Inflammatory macrophage treated with lipopolysaccharide for 4 hours (primary cell): ENCODE data around the gene KRT3.

Experiments
- DNase-seq: peaks from one replicate; pipeline ENCODE4 v3.0.0-alpha.2; 2020

KRT3 gene

DNA sequence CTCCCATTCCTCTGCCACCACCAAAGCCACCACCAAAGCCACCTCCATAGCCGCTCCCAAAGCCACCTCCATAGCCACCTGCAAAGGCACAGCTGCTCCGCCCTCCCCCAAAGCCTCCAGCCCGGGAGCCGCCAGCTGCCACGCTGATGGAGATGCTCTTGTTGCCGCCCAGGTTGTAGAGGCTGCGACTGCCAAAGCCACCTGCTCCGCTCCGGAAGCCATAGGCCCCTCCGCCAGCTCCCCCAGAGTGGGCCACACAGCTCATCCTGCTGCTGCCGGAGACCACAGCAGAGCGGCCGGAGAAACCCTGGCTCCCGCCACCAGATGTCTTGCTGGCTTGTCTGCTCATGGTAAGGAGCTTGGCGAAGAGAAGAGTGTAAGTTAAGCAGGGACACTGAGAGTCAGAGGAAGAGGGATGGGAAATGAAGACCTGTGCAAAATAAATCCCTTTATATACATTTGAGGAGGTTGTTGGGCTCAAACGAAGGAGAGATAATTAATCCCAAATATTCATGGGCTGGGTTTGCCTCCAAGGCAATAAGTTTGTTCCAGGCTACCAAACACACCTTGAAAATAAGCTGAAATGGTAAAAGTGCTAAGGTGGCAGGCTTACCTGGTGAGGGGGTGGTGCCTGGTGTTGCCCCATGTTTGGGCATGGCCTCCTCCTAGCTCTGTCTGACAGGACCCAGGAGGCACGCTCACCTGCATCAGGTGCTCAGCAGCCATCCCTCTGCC, at the start of gene KRT3:
Gene KRT3 (minus strand): TSS at position 424 of the 735 bp plus-strand sequence. CDS start 75 bp downstream, at position 349.
- no peak for DNase-seq

DNA sequence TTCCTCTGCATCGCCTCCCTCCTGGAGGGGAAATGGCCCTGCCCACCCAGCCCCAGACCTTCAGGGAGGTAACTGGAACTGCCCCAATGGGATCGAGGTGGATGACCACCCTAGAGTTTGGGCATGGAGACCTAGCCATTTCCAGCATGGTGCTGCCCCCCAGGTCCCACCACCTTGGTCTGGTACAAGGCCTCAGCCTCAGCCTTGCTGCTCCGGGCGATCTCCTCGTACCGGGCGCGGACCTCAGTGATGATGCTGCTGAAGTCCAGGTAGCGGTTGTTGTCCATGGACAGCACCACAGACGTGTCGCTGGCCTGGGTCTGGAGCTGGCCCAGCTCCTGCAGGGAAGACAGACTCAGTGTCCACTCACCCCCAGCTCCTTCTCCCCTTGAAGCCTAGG, 48.5 kb upstream of the KRT3 start:
- no peak for DNase-seq

GRCh38 chr12:52839436-52840105, 43.7 kb upstream of the KRT3 start:
- no peak for DNase-seq

DNA sequence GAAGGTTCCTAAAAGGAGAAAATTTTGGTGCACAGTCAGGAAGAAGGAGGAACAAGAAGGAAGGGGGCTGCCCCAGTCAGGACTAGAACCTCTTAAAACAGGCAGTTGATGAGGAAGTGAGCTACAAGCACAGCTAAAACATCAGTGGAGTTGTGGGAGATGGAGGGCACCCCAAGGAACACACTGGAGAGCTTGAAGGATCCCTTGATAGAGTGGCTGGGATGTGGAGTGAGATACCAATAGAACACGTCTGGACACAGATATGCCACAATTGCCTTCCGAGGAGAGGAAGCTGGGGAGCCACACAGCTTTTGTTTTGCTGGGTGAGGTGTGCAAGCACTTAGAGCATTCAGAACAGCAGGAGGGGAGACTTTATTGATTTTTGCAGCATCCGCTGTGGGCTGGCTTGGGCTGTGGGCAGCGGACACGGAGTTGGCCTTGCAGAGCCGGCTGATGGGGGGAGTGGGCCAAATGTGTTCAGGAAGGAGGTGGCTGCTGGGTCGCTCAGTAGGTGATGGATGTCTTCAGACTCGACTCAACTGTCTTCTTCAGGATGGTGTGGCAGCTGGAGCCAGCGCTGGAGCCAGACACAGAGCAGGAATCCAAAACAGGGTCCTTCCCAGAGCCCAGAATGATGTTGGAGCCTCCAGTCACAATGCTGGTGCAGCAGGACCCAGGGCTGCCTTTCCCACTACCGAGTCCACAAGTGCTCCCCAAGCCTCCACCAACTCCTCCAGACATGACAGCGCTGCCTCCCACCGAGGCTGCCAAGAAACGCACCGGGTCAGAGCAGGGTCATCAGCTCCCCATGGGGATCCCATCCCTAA, 42.9 kb upstream of the KRT3 start:
- DNase-seq: peak; percentile 77

DNA sequence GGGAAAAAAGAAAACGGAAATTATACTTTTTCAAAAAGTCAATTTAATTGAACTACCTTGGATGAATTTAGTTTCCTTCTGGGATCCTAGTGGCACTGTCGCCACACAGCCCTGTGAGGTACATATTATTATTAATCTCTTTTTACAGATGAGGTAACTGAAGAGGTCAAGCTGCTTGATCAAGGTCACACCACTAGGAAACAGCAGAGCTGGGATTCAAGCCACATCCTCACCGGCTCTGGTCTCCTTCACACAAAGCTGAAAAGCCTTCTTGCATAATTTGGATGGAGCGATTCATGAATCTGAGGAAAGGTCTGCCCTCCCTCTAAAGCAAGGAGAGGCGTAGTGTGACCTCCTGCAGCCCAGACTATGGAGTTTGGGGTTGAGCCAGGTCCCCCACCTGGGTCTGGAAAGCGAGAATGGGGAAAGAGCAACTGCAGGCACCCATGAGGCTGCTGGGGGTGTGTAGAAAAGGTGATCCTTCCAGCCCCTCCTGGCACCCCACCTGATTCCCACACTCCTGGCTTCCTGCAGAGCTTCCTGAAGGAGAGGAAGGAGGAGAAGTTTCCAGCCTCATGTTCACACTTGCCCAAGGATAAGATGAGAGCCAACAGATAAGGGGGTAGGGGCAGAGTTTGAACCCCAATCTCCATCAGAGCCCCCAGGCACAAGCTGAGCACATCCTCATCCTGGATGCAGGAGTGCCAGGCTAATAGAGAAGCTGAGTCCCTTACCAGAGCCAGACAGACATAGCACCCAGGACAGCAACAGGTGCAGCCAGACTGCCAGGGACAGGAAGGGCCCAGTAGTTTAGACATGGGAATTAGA, 42.1 kb upstream of the KRT3 start:
- DNase-seq: no peak

DNA sequence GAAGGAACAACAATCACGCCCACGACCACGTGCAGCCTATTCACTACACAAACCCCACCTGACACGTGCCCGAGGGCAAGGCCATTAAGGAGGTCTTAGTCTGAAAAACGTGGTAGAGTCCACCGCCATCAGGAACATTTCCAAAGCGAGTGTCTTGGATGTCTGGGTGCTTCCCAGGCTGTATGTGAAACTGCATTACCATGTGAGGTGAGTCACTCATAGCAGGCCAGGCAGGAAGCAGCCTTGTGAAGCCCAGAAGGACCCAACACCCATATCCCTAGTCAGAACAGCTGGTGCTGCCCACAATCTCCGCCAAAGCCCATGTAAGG, 41.5 kb upstream of the KRT3 start:
- DNase-seq: peak; percentile 86

DNA sequence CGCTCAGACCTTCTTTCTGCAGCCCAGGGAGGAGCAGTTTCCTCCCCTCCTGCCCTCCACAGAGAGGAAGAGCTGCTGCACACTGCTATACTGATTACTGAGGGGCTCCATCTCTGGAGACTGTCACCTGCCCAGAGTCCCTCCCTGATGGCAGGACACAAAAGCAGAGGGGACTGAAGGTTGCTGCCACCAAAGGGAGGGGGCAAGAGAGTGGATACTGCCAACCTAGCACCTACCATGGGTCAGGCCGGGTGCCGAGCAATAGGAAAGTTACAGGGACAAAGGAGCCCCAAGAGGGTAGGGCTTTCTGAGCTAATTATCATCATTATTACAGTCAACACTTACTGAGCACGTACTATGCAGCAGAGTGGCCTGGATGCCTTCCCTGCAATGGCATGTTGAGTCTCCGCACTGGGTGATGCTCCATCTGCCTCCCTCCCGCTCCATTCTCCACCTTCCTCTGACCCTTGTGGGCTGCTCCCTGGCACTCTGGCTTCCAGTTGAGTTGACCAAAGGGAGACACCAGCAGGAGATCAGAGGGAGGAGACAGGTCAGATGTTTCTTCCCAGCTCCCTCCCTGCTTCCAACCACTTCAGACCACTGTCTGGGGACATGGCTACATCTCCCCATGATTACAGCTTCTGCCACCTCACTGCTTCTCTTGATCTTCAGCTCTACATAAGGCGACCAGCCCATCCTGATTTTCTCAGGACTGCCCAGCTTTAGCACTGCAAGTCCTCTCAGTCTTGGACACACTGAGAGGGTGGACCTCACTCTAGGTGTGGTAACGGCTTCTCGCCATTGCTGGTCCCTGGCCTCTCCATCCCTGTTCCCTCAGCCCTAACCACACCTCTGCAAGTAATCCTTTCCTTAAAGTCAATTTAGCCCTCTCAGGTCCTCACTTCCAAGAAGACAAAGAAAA, 40.8 kb upstream of the KRT3 start:
- no peak for DNase-seq

- peak; percentile 91 for DNase-seq
These were observed 40.1 kb upstream of the KRT3 start for GRCh38 chr12:52836042-52836466.

GRCh38 chr12:52835271-52836041, 39.5 kb upstream of the KRT3 start:
- no peak for DNase-seq

- DNase-seq: no peak
These were observed 38.7 kb upstream of the KRT3 start for GRCh38 chr12:52834727-52835001.

- no peak for DNase-seq
These were observed 38.2 kb upstream of the KRT3 start, which contains the start of gene KRT79 for GRCh38 chr12:52833922-52834726. Gene KRT79, minus strand, starts transcription at chr12:52834311. Its CDS starts 51 bp downstream, at chr12:52834260.

DNA sequence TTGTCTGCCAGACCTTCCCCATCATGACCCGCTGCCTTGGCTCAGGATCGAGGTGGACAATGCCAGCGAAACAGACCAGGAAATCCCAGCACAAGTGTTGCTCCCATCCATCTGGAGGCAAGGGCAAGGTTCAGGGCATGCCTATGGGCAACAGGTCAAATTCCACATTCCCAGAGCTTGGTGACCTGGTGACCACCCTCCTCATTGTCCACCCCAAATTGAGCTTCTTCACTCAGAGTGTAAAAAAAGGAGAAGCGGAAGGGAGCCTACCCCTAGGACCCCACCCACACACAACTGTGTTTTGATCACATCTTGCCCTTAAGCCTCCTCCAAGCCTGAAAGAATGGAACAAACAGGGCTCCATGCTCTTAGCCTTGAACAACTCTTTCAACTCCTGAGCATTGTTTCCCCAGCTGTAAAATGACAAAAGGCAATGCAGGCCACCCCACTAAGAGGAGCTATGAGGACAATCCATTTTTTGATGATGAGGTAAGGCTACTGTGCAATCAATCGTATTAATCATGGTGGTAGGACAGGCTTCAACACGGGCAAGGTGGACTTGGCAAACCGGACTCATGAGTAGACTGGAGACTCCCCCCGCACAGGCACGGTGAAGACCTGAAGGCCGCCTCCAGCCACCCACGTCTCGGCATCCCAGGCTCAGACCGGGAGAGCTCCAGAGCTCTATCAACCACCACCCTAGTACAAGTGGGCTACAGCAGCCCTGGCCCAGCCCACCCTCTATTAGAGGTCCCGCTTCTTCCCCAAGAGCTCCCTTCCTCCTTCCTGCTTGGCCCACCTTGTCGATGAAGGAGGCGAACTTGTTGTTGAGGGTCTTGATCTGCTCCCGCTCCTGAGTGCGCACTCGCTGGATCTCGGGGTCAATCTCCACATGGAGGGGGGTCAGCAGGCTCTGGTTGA, 37.3 kb upstream of the KRT3 start:
- peak; percentile 68 for DNase-seq

- DNase-seq: no peak
These were observed 36.5 kb upstream of the KRT3 start for GRCh38 chr12:52832451-52832850.

DNA sequence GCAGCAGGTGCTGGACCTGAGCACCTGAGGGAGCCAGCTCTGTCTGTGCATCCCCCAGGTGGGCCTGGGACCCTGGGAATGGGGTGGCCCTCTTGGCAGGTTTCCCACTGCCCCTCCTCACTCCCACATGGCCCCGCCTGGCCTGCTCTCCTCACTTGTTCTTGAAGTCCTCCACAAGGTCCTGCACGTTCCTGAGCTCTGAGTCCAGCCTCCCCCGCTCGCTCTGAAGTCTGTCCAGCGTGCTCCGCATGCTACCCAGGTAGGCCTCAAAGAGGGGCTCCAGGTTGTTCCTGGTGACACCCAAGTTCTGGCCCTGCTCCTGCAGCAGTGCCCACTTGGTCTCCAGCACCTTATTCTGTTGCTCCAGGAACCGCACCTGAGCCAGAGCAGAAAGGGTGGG, 35.3 kb upstream of the KRT3 start:
- DNase-seq: no peak

- peak; percentile 51 for DNase-seq
These were observed 34.3 kb upstream of the KRT3 start for GRCh38 chr12:52829986-52830770.

- peak; percentile 92 for DNase-seq
These were observed 32.7 kb upstream of the KRT3 start for GRCh38 chr12:52828591-52829021.

GRCh38 chr12:52828156-52828555, 32.2 kb upstream of the KRT3 start:
- DNase-seq: no peak

GRCh38 chr12:52827499-52828090, 31.7 kb upstream of the KRT3 start:
- no peak for DNase-seq
